Measurements from ENCODE around the gene ZCCHC7. TPM values are rescaled to one million over a fixed set of nuclear protein-coding genes. Genes with fewer than 3 reads are reported as not detected.

Gene ZCCHC7
- total and polyA plus RNA-seq, 9 of the 15 experiments (the other 6 are each of a cell fraction or from before 2014, with no cell fraction given): 34.1 to 68.9 (median 48.8) TPM

GRCh38 chr9:37134166-37134565 is 13.8 kb downstream of the ZCCHC7 start (continued):
- TF ChIP-seq, protein P1, sequence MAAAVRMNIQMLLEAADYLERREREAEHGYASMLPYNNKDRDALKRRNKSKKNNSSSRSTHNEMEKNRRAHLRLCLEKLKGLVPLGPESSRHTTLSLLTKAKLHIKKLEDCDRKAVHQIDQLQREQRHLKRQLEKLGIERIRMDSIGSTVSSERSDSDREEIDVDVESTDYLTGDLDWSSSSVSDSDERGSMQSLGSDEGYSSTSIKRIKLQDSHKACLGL (CRISPR knock-in tag; IDR thresholded peaks at IDR 0.05; ENCODE audit: borderline replicate concordance, poor library complexity, severe bottlenecking): no peak
- TF ChIP-seq TCFL5 (CRISPR knock-in tag; conservative IDR thresholded peaks at IDR 0.05): no peak

- H3K4me1 ChIP-seq (replicated peaks in 1 of 2; ENCODE audit: control insufficient read depth in 2 of 2, insufficient read depth in 2 of 2, low read length in 2 of 2): peaks cover 0 to 6% of the 10 kb centered on the region in 2 experiments; a peak in 3 of 5 replicates
- H3K4me2 ChIP-seq (ENCODE audit: insufficient read depth, low read length): no peak overlapping the region
These were observed 20.6 kb downstream of the ZCCHC7 start for GRCh38 chr9:37141015-37141414.

More at GRCh38 chr9:37141015-37141414, 20.6 kb downstream of the ZCCHC7 start:
- no peak overlapping the region for H3K9ac ChIP-seq (ENCODE audit: insufficient read depth in 1 of 2, low read depth in 2 of 2, low read length in 2 of 2)
- no peaks in the 10 kb centered on the region for H3K27me3 ChIP-seq (ENCODE audit: control insufficient read depth in 2 of 2, insufficient read depth in 2 of 2, low read length in 2 of 2)
- DNase-seq (ENCODE audit: extremely low read depth in 1 of 4, low spot score in 3 of 4): no peak
- H4K20me1 ChIP-seq (replicated peaks; ENCODE audit: control insufficient read depth, insufficient read depth, low read length): no peaks in the 10 kb centered on the region
- H3K9me3 ChIP-seq (replicated peaks; ENCODE audit: control insufficient read depth, insufficient read depth, low read depth, low read length): no peaks in the 10 kb centered on the region
- WGBS (ENCODE audit: insufficient coverage, low coverage, missing lambda C conversion rate): 97% methylated on average over 2 of the region's 2 CpGs
- no peak for ATAC-seq
- in situ Hi-C loops (cut with MboI) (no loop called here), intact Hi-C loops (cut with micrococcal nuclease) (loop anchor here (10.0 kb wide), 1 partner anchor 164 kb away; no protein-coding TSS in a partner anchor)
- no peak overlapping the region for H3K4me3 ChIP-seq
- H3K36me3 ChIP-seq (ENCODE audit: control insufficient read depth, insufficient read depth, low read length): peaks cover 62% of the 10 kb centered on the region
- H3K9me1 ChIP-seq (ENCODE audit: control insufficient read depth, insufficient read depth, low read length): no peaks in the 10 kb centered on the region
- peaks cover 99% of the 10 kb centered on the region for H3K79me2 ChIP-seq (ENCODE audit: control insufficient read depth, insufficient read depth, low read length)
- ChIA-PET CTCF (ENCODE audit: low intra/inter-chr PET ratio) (no interaction called here), POLR2A (no interaction called here)
- TF ChIP-seq XRCC4 (IDR thresholded peaks at IDR 0.05; ENCODE audit: extremely low read depth, insufficient read depth, insufficient read length): no peak
- no peak for TF ChIP-seq ELF4 (CRISPR knock-in tag; IDR thresholded peaks at IDR 0.05)
- BruUV-seq (replicated peaks): no TSS peak
- FAIRE-seq: no peak
- no peak overlapping the region for H3K27ac ChIP-seq (ENCODE audit: extremely low read depth, low read depth, low read length)
- no peak overlapping the region for H2AFZ ChIP-seq (ENCODE audit: low read depth, low read length)
